ENCODE measurements around the gene ZDHHC20. TPM values are rescaled to one million over a fixed set of nuclear protein-coding genes. Genes with fewer than 3 reads are reported as not detected.
"Not testable (repeated sequence)": the region's sequence is repeated elsewhere in the genome, so short reads cannot be mapped to it uniquely, and the experiment has no call there.

ZDHHC20 gene
- total RNA-seq, 1 donor from 2014 or later, result 21.0 TPM

DNA sequence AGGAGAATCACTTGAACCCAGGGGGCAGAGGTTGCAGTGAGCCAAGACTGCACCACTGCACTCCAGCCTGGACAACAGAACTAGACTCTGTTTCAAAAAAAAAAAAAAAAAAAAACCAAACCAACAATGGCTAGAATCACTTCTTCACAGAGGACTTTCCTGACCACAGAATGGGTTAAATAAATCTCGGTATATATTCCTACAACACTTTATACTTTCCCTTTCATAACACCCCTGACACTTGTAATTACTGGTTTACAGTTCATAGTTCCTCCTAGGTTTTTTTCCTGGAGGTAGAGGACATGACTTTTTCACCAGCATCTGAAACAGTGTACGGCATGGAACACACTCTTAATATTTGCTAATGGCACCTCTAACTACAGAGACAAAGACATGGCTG is 31.4 kb downstream of the ZDHHC20 start:
- Mint-ChIP-seq H3K9me3 (ENCODE audit: unreplicated experiment) (peaks cover 6% of the 10 kb centered on the region), H3K27me3 (ENCODE audit: unreplicated experiment) (peaks cover 2% of the 10 kb centered on the region), H3K27ac (ENCODE audit: unreplicated experiment) (no peak overlapping the region), H3K4me3 (ENCODE audit: unreplicated experiment) (no peak overlapping the region), H3K36me3 (ENCODE audit: unreplicated experiment) (peaks cover 19% of the 10 kb centered on the region), H3K4me1 (ENCODE audit: low read depth, unreplicated experiment) (no peaks in the 10 kb centered on the region)
- TF ChIP-seq, protein P1, sequence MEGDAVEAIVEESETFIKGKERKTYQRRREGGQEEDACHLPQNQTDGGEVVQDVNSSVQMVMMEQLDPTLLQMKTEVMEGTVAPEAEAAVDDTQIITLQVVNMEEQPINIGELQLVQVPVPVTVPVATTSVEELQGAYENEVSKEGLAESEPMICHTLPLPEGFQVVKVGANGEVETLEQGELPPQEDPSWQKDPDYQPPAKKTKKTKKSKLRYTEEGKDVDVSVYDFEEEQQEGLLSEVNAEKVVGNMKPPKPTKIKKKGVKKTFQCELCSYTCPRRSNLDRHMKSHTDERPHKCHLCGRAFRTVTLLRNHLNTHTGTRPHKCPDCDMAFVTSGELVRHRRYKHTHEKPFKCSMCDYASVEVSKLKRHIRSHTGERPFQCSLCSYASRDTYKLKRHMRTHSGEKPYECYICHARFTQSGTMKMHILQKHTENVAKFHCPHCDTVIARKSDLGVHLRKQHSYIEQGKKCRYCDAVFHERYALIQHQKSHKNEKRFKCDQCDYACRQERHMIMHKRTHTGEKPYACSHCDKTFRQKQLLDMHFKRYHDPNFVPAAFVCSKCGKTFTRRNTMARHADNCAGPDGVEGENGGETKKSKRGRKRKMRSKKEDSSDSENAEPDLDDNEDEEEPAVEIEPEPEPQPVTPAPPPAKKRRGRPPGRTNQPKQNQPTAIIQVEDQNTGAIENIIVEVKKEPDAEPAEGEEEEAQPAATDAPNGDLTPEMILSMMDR (IDR thresholded peaks at IDR 0.05; ENCODE audit: partially characterized antibody, unreplicated experiment), result no peak
- DNase-seq, result no peak

DNA sequence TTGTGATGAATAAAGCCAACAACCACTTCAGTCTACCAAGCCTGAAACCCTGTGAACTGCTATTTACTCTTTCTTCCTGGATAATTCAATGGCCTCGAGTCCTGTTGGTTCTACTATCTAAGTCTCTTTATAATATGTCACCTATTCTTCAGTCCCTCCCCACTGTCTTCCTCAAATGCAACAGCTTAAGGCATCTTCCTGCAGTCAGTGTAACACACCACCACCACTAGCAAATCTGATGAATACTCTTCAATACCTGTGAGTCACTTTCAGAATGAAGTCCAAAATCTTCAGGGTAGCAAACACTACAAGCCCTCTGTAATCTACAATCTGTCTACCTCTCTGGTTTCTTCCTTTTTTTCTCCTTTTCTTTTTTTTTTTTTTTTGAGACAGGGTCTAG is 32.9 kb downstream of the ZDHHC20 start:
- Mint-ChIP-seq H3K36me3 (ENCODE audit: unreplicated experiment) (peaks cover 19% of the 10 kb centered on the region), H3K4me3 (ENCODE audit: unreplicated experiment) (no peak overlapping the region), H3K4me1 (ENCODE audit: low read depth, unreplicated experiment) (no peaks in the 10 kb centered on the region), H3K27me3 (ENCODE audit: unreplicated experiment) (peaks cover 2% of the 10 kb centered on the region), H3K9me3 (ENCODE audit: unreplicated experiment) (peaks cover 6% of the 10 kb centered on the region), H3K27ac (ENCODE audit: unreplicated experiment) (no peak overlapping the region)
- DNase-seq, result no peak
- TF ChIP-seq, protein P1 (IDR thresholded peaks at IDR 0.05; ENCODE audit: partially characterized antibody, unreplicated experiment), result no peak

DNA sequence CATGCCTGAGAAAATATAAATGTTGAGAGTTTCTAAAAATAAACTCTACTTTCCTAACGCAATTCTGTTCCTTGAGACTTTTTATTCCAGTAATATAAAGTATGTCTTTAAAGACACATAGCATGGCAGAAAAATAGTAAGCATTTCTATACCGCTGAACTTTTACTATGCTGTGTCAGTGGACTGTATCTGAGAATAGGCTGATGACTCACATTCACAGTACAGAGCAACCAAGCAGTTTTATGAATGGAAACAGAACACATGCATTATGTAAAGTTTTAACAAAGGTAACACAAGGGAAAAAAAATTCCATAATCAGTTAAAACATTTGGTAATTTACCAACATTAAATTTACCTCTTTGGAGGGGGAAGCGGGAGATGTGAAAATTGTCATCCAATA is 38.4 kb downstream of the ZDHHC20 start:
- DNase-seq, result no peak
- Mint-ChIP-seq H3K4me3 (ENCODE audit: unreplicated experiment) (no peak overlapping the region), H3K27ac (ENCODE audit: unreplicated experiment) (no peak overlapping the region), H3K4me1 (ENCODE audit: low read depth, unreplicated experiment) (no peaks in the 10 kb centered on the region), H3K27me3 (ENCODE audit: unreplicated experiment) (no peaks in the 10 kb centered on the region), H3K36me3 (ENCODE audit: unreplicated experiment) (no peaks in the 10 kb centered on the region), H3K9me3 (ENCODE audit: unreplicated experiment) (peaks cover 1% of the 10 kb centered on the region)
- TF ChIP-seq, protein P1 (IDR thresholded peaks at IDR 0.05; ENCODE audit: partially characterized antibody, unreplicated experiment), result no peak

DNA sequence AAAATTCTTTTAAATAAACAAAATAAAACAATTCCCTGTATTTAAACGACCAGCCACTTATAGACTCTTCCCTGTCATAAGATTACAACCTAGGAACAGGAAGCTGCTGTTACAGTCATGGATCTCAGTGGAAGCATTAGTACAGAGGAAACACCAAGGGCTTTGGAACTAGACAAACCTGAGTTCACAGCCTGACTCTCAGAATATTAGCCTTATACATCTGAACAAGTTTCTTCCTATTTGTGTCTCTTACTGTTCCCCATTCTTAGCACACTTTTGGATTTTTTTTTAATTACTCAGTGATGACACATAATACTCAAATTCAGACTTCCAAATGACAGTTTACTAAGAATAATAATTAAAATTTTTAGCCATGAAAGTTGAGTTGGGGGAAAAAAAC is 46.1 kb downstream of the ZDHHC20 start:
- Mint-ChIP-seq H3K36me3 (ENCODE audit: unreplicated experiment) (peaks cover 23% of the 10 kb centered on the region), H3K4me3 (ENCODE audit: unreplicated experiment) (no peak overlapping the region), H3K27me3 (ENCODE audit: unreplicated experiment) (peaks cover 2% of the 10 kb centered on the region), H3K4me1 (ENCODE audit: low read depth, unreplicated experiment) (no peaks in the 10 kb centered on the region), H3K9me3 (ENCODE audit: unreplicated experiment) (peaks cover 11% of the 10 kb centered on the region), H3K27ac (ENCODE audit: unreplicated experiment) (no peak overlapping the region)
- TF ChIP-seq, protein P1 (IDR thresholded peaks at IDR 0.05; ENCODE audit: partially characterized antibody, unreplicated experiment), result no peak
- no peak for DNase-seq

DNA sequence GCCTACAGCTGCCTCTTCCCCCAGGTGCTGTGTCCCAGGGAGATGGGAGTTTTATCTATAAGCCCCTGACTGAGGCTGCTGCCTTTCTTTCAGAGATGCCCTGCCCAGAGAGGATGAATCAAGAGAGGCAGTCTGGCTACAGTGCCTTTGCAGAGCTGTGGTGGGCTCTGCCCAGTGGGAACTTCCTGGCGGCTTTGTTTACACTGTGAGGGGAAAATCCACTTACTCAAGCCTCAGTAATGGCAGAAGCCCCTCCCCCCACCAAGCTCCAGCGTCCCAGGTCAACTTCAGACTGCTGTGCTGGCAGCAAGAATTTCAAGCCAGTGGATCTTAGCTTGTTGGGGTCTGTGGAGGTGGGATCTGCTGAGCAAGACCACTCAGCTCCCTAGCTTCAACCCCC is 48.6 kb downstream of the ZDHHC20 start:
- not testable (repeated sequence) for H3K27ac Mint-ChIP-seq (ENCODE audit: unreplicated experiment); H3K4me3 Mint-ChIP-seq (ENCODE audit: unreplicated experiment); H3K4me1 Mint-ChIP-seq (ENCODE audit: low read depth, unreplicated experiment)

DNA sequence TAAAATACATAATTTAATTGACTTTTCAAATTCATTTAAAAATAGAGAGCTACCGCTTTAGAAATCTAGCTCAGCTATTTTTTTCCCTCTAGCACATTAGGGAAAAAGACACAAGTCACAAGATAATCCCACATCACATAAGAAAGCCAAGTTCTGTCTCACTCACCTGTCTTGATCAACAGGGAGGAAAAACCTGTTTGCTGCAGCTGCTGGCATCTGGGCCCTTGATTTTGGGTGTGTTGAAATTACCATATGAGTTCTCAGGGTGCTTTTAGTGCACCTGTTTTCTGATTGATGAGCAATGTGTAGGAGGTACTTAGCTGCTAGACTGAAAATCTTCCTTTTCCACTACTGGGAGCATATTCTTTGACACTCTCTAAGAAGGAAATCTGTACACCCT is 53.8 kb downstream of the ZDHHC20 start:
- H3K9me3 Mint-ChIP-seq (ENCODE audit: unreplicated experiment), result peaks cover 7% of the 10 kb centered on the region
- H3K36me3 Mint-ChIP-seq (ENCODE audit: unreplicated experiment), result peaks cover 14% of the 10 kb centered on the region
- H3K4me3 Mint-ChIP-seq (ENCODE audit: unreplicated experiment), result no peak overlapping the region
- no peak for DNase-seq
- H3K27ac Mint-ChIP-seq (ENCODE audit: unreplicated experiment), result no peak overlapping the region
- no peaks in the 10 kb centered on the region for H3K4me1 Mint-ChIP-seq (ENCODE audit: low read depth, unreplicated experiment)
- TF ChIP-seq, protein P1 (IDR thresholded peaks at IDR 0.05; ENCODE audit: partially characterized antibody, unreplicated experiment), result no peak
- peaks cover 2% of the 10 kb centered on the region for H3K27me3 Mint-ChIP-seq (ENCODE audit: unreplicated experiment)

More for the DNA sequence above, 48.6 kb downstream of the ZDHHC20 start:
- H3K27me3 Mint-ChIP-seq (ENCODE audit: unreplicated experiment); H3K9me3 Mint-ChIP-seq (ENCODE audit: unreplicated experiment); DNase-seq: not testable (repeated sequence)
- H3K36me3 Mint-ChIP-seq (ENCODE audit: unreplicated experiment), result peaks cover 26% of the 10 kb centered on the region

Data from glutamatergic neuron (in vitro differentiated cells).